Gastrocnemius medialis (tissue), 4 donors: ENCODE measurements around the gene RABGAP1L. TPM values are rescaled to one million over a fixed set of nuclear protein-coding genes. Genes with fewer than 3 reads are reported as not detected.

Experiments
- ATAC-seq, 2 donors: fragments of 150-250 bp; one replicate each; pipeline ENCODE4 v1.9.1; 2016
- DNase-seq, 2 donors: peaks; one replicate each; pipeline ENCODE4 v3.0.0-alpha.2; 2019
- H3K27ac ChIP-seq, 4 donors: fragments of 200-600 bp; sonication (generic); 1 replicate in 1 of 4; 2 replicates in 3 of 4; pipeline ENCODE4 v1.5.1; 2016 to 2018; ENCODE audit warnings: mild to moderate bottlenecking in 2 of 4, moderate library complexity in 1 of 4
- H3K27me3 ChIP-seq, 3 donors: fragments of 200-600 bp; sonication (generic) in 2 of 3; 1 replicate in 1 of 3; 2 replicates in 2 of 3; pipeline versions ENCODE4 v1.5.1 to v1.6.0; 2016 to 2019; ENCODE audit warnings: mild to moderate bottlenecking in 1 of 3, moderate library complexity in 1 of 3
- H3K36me3 ChIP-seq, 2 donors: fragments of 200-600 bp; sonication (generic) in 1 of 2; one replicate each; pipeline ENCODE4 v1.5.1; 2017 to 2018
- H3K4me1 ChIP-seq, 2 donors: fragments of 200-600 bp; sonication (generic) in 1 of 2; one replicate each; pipeline ENCODE4 v1.5.1; 2016 to 2017; ENCODE audit warnings: mild to moderate bottlenecking in 2 of 2
- H3K4me3 ChIP-seq, 4 donors: fragments of 200-600 bp; sonication (generic) in 3 of 4; 1 replicate in 1 of 4; 2 replicates in 3 of 4; pipeline ENCODE4 v1.5.1; 2016 to 2019; ENCODE audit warnings: mild to moderate bottlenecking in 2 of 4
- H3K9me3 ChIP-seq, 3 donors: fragments of 200-600 bp; sonication (generic) in 2 of 3; 1 replicate in 1 of 3; 2 replicates in 2 of 3; pipeline ENCODE4 v1.5.1; 2016 to 2019
- POLR2A ChIP-seq, 2 donors: fragments of 450-650 bp; IDR thresholded peaks; one replicate each; pipeline ENCODE4 v1.6.1; 2017; ENCODE audit warnings: antibody characterized with exemption in 2 of 2, mild to moderate bottlenecking in 2 of 2, moderate library complexity in 2 of 2
- in situ Hi-C, 4 donors: fragments of 200-750 bp; cut with MboI; loops; one replicate each; pipeline versions ENCODE4 v1.15.0 to v1.8.0; 2017; ENCODE audit warnings: low sequenced_read_pairs in 4 of 4
- intact Hi-C: fragments of 100-400 bp; cut with DNase I; formaldehyde crosslinking; loops from one replicate; pipeline ENCODE4 v1.15.1; 2023; ENCODE audit warnings: low total_unique reads
- total RNA-seq, 4 donors: library from RNA; depleted of rRNA; stranded (reverse); fragments of >200 nt; gene quantifications; one replicate each; pipeline versions ENCODE4 v1.1.0 to v1.2.3, GENCODE V29; 2016
- TF ChIP-seq, protein P1 (sequence below), 5 experiments: fragments of 450-650 bp in 3 of 5; fragments of 200-600 bp in 2 of 5; sonication (generic) in 2 of 5; IDR thresholded peaks in 4 of 5; conservative IDR thresholded peaks in 1 of 5; 1 replicate in 4 of 5; 2 replicates in 1 of 5; pipeline ENCODE4 v1.5.1; 2016 to 2019; ENCODE audit warnings: antibody characterized with exemption in 5 of 5, mild to moderate bottlenecking in 3 of 5, moderate library complexity in 3 of 5

The RABGAP1L gene
- total RNA-seq, 4 donors from 2014 or later, result 8.8 to 22.2 (median 14.9) TPM

DNA sequence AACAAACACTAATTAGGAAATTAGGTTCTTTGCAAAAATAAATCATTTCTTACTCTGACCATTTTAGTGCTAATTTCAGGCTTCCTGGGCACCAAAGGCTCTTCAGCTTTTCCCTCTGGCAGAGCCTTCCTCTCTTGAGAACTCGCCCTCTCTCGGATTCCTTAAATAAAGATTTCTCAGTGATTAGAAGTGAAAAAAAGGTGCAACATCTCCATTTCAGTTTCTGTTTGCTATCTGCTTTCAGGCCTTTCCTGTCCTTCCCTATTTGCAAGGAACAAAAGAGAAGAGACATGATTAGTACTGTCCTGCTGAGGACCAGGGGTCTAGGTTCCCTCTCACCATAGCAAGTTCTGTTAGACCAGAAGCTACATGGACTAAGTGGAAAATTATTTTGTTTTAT lies 812.6 kb downstream of the RABGAP1L start:
- Histone ChIP-seq H3K9me3 (no peaks in the 10 kb centered on the region), H3K36me3 (no peaks in the 10 kb centered on the region), H3K27me3 (no peaks in the 10 kb centered on the region), H3K27ac (no peak overlapping the region), H3K4me1 (no peaks in the 10 kb centered on the region), H3K4me3 (no peak overlapping the region)
- intact Hi-C loops (no loop called here), in situ Hi-C loops (loop anchor here in 1 of 4 donors (10.0 kb wide), 1 partner anchor 197 kb away; no protein-coding TSS in a partner anchor)
- ATAC-seq (no peak), DNase-seq (no peak)
- TF ChIP-seq, protein P1, sequence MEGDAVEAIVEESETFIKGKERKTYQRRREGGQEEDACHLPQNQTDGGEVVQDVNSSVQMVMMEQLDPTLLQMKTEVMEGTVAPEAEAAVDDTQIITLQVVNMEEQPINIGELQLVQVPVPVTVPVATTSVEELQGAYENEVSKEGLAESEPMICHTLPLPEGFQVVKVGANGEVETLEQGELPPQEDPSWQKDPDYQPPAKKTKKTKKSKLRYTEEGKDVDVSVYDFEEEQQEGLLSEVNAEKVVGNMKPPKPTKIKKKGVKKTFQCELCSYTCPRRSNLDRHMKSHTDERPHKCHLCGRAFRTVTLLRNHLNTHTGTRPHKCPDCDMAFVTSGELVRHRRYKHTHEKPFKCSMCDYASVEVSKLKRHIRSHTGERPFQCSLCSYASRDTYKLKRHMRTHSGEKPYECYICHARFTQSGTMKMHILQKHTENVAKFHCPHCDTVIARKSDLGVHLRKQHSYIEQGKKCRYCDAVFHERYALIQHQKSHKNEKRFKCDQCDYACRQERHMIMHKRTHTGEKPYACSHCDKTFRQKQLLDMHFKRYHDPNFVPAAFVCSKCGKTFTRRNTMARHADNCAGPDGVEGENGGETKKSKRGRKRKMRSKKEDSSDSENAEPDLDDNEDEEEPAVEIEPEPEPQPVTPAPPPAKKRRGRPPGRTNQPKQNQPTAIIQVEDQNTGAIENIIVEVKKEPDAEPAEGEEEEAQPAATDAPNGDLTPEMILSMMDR (IDR thresholded peaks at IDR 0.05 in 4 of 5, conservative IDR thresholded peaks at IDR 0.05 in 1 of 5), result no peak
- TF ChIP-seq POLR2A (IDR thresholded peaks at IDR 0.05), result no peak

DNA sequence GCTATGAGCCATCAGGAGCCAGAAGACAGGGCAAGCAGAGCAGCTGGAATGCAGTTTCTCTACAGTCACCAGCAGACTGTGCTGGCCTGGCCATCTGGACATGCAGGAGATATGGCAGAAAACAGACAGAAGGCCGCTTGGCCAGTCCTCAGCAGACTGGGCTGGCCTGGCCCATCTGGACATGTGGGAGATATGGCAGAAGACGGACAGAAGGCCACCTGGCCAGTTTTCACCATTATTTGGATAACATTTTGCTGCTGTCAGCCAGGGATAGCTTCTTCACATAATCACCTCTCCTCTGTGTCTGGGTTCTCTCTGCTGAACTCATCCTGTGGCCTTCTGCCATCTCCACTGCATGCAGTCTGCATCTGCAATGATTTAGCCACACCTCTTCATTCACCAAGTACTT lies 815.4 kb downstream of the RABGAP1L start:
- DNase-seq, result no peak
- no peak overlapping the region for H3K27ac ChIP-seq

DNA sequence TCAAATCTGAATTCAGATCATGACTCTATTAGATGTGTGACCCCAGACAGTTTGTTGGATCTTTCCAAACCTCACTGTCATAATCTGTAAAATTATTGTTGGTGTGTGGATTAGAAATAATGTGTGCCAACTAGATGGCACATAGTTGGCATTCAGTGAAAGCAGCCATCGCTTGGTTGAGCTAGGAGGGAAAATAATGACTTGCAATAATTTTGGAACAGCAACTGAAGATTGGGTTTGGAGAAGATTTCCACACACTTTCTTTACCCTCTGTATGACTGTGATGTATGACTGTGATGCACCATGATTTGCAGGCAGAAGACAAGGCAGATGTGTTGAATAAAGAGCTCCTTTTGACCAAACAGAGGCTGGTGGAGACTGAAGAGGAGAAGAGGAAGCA lies 816.4 kb downstream of the RABGAP1L start:
- no peak for ATAC-seq
- TF ChIP-seq, protein P1 (IDR thresholded peaks at IDR 0.05 in 4 of 5, conservative IDR thresholded peaks at IDR 0.05 in 1 of 5), result no peak
- no peak for TF ChIP-seq POLR2A (IDR thresholded peaks at IDR 0.05)
- Histone ChIP-seq H3K27ac (peak overlapping the region in 1 of 4 donors; percentile 5), H3K9me3 (no peaks in the 10 kb centered on the region), H3K4me1 (no peaks in the 10 kb centered on the region), H3K4me3 (no peak overlapping the region), H3K27me3 (no peaks in the 10 kb centered on the region), H3K36me3 (no peaks in the 10 kb centered on the region)
- no peak for DNase-seq
- in situ Hi-C loops, result loop anchor here in 2 of 4 donors (10.0 to 25.0 kb wide), 2 partner anchors 201 to 1113 kb away; partner anchors contain the start of genes GAS5 (in 1 of the 2) and ZBTB37 (in 1 of the 2)
- intact Hi-C loops, result no loop called here

More for the DNA sequence above, 815.4 kb downstream of the RABGAP1L start:
- H3K27me3 ChIP-seq, result no peaks in the 10 kb centered on the region
- intact Hi-C loops, result no loop called here
- H3K4me1 ChIP-seq, result no peaks in the 10 kb centered on the region
- H3K4me3 ChIP-seq, result no peak overlapping the region
- TF ChIP-seq, protein P1 (IDR thresholded peaks at IDR 0.05 in 4 of 5, conservative IDR thresholded peaks at IDR 0.05 in 1 of 5), result no peak
- TF ChIP-seq POLR2A (IDR thresholded peaks at IDR 0.05), result no peak
- H3K9me3 ChIP-seq, result no peaks in the 10 kb centered on the region
- no peaks in the 10 kb centered on the region for H3K36me3 ChIP-seq
- ATAC-seq, result no peak
- in situ Hi-C loops, result loop anchor here in 2 of 4 donors (10.0 to 25.0 kb wide), 2 partner anchors 200 to 1112 kb away; partner anchors contain the start of genes GAS5 (in 1 of the 2) and ZBTB37 (in 1 of the 2)

DNA sequence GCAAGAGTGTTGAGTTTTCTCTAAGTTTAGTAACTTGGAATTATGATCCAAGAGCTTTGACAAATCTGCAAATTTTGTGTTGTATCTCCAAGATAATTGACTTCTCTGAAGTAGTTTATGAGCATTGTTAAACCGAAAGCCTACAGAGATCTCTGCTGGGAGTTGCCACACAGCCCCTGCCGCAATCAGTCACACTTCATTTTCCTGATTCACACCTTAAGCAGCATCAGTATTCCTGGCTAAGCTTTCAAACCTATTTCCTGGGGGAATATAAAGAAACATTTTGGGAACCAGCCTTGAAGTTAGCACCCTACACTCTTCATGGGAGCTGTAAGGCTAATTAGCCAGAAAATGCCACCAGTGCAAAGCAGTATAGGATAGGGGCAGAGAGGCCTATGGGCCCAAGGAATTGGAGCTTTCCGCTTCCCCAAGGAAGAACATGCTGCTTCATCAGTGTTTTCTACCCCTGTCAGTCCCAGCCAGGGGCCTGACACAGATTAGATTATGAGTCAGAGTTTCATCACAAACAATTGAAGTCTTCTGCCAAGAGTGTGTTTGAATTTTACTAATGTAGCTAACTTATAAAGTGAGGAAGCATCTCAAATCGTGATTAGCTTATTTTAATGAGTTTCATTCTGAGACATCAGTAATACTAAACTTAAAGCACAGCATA lies 817.3 kb downstream of the RABGAP1L start:
- H3K9me3 ChIP-seq, result no peaks in the 10 kb centered on the region
- H3K36me3 ChIP-seq, result no peaks in the 10 kb centered on the region
- no peak overlapping the region for H3K4me3 ChIP-seq
- intact Hi-C loops, result no loop called here
- no peaks in the 10 kb centered on the region for H3K27me3 ChIP-seq
- TF ChIP-seq, protein P1 (IDR thresholded peaks at IDR 0.05 in 4 of 5, conservative IDR thresholded peaks at IDR 0.05 in 1 of 5), result no peak
- no peak for TF ChIP-seq POLR2A (IDR thresholded peaks at IDR 0.05)
- peak; percentile 66 to 81 for ATAC-seq
- no peaks in the 10 kb centered on the region for H3K4me1 ChIP-seq
- in situ Hi-C loops, result loop anchor here in 2 of 4 donors (10.0 to 25.0 kb wide), 2 partner anchors 202 to 1114 kb away; partner anchors contain the start of genes GAS5 (in 1 of the 2) and ZBTB37 (in 1 of the 2)
- peak overlapping the region in 2 of 4 donors; percentile 33 to 51 for H3K27ac ChIP-seq
- DNase-seq, result peak in 1 of 2 donors; percentile 32
